ENCODE results near the gene PI4K2B.

Gene PI4K2B

DNA sequence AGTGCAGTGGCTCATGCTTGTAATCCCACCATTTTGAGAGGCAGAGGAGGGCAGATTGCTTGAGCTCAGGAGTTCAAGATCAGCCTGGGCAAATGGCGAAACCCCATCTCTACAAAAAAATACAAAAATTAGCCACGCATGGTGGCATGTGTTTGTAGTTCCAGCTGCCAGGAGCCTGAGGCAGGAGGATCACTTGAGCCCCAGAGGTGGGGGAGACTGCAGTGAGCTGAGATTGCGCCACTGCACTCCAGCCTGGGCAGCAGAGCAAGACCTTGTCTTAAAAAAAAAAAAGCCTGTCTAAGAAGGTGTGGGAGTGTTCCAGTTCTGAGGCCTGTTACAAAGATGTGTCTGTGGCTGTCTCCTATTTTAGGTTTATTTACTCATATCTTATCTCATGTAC lies 38.0 kb downstream of the PI4K2B start:
- no peak overlapping the region for H3K4me3 ChIP-seq (ENCODE audit: low read depth, low read length)
- TF ChIP-seq, protein P1, sequence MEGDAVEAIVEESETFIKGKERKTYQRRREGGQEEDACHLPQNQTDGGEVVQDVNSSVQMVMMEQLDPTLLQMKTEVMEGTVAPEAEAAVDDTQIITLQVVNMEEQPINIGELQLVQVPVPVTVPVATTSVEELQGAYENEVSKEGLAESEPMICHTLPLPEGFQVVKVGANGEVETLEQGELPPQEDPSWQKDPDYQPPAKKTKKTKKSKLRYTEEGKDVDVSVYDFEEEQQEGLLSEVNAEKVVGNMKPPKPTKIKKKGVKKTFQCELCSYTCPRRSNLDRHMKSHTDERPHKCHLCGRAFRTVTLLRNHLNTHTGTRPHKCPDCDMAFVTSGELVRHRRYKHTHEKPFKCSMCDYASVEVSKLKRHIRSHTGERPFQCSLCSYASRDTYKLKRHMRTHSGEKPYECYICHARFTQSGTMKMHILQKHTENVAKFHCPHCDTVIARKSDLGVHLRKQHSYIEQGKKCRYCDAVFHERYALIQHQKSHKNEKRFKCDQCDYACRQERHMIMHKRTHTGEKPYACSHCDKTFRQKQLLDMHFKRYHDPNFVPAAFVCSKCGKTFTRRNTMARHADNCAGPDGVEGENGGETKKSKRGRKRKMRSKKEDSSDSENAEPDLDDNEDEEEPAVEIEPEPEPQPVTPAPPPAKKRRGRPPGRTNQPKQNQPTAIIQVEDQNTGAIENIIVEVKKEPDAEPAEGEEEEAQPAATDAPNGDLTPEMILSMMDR (IDR thresholded peaks at IDR 0.05; ENCODE audit: low read depth, low read length, missing control alignments): no peak
- DNase-seq (ENCODE audit: low read depth): no peak

- no peak overlapping the region for H3K4me3 ChIP-seq (ENCODE audit: low read depth, low read length)
- TF ChIP-seq, protein P1 (IDR thresholded peaks at IDR 0.05; ENCODE audit: low read depth, low read length, missing control alignments): no peak
- DNase-seq (ENCODE audit: low read depth): no peak
Observed at GRCh38 chr4:25280210-25280609, 46.4 kb downstream of the PI4K2B start.

DNA sequence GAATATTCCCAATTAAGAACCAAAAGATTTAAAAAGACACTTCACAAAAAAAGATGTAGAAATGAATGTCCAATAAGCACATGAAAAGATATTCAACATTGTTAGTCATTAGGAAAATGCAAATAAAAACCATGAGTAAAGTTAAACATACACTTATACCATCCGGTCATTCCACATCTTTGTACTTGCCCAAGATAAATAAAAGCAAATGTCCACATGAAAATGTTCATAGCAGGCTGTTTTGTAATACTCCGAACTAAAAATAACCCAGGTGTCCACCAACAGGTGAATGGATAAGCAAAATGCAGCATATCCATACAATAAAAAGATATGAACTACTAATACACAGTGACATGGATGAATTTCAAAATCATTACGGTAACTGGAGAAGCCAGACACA lies 50.1 kb downstream of the PI4K2B start:
- no peak overlapping the region for H3K4me3 ChIP-seq (ENCODE audit: low read depth, low read length)
- TF ChIP-seq, protein P1 (IDR thresholded peaks at IDR 0.05; ENCODE audit: low read depth, low read length, missing control alignments): no peak
- DNase-seq (ENCODE audit: low read depth): no peak

DNA sequence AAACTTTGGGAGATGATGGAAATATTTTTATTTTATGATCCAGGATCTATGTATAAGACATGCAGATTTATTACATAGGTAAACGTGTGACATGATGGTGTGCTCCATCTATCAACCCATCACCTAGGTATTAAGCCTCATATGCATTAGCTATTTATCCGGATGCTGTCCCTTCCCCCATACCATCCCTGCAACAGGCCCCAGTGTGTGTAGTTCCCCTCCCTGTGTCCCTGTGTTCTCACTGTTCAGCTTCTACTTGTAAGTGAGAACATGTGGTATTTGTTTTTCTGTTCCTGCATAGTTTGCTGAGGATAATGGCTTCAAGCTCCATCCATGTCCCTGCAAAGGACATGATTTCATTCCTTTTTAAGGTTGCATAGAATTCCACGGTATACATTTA lies 50.6 kb downstream of the PI4K2B start:
- TF ChIP-seq, protein P1 (IDR thresholded peaks at IDR 0.05; ENCODE audit: low read depth, low read length, missing control alignments): no peak

GRCh38 chr4:25290490-25291067 lies 56.7 kb downstream of the PI4K2B start:
- no peak overlapping the region for H3K4me3 ChIP-seq (ENCODE audit: low read depth, low read length)
- TF ChIP-seq, protein P1 (IDR thresholded peaks at IDR 0.05; ENCODE audit: low read depth, low read length, missing control alignments): no peak
- no peak for DNase-seq (ENCODE audit: low read depth)

More for the DNA sequence above, 50.6 kb downstream of the PI4K2B start:
- H3K4me3 ChIP-seq (ENCODE audit: low read depth, low read length): no peak overlapping the region
- no peak for DNase-seq (ENCODE audit: low read depth)

DNA sequence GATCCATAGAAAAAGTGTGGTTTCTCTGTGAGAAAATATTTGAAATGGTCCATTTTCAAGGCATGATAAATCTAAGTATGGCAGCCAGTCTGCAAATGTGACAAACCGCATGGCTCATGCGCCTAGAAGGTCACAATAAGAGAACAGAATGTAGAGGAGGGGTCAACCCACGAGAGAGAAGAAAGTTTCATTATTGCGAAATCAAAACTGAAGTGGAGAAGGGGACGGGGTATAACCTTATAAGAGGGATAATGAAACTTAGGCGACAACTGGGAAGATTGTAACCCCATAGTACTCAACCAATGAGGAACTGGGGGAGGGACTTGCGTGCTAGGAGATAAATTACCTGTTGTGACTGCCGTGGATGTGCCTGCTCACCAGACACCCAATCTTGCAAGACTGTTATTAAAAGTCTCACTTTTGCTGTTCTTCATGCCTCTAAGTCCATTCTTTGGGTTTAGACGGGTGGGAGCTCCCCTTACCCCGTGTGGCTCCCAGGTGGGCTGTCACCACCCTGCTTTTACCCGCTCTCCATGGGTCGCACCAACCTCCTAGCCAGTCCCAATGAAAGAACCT lies 57.4 kb downstream of the PI4K2B start:
- no peak for DNase-seq (ENCODE audit: low read depth)
- no peak overlapping the region for H3K4me3 ChIP-seq (ENCODE audit: low read depth, low read length)
- TF ChIP-seq, protein P1 (IDR thresholded peaks at IDR 0.05; ENCODE audit: low read depth, low read length, missing control alignments): no peak

Measured in GM12864 (cell line).